SH-SY5Y (cell line): ENCODE results near the gene COL20A1.

ENCODE experiments used
- GATA2 ChIP-seq: IDR thresholded peaks from 2 replicates; pipeline ENCODE4 v1.6.1; 2011; ENCODE audit warnings: mild to moderate bottlenecking, low read depth, low read length
- GATA3 ChIP-seq: IDR thresholded peaks from 2 replicates; pipeline ENCODE4 v1.6.1; 2011; ENCODE audit warnings: low read depth, mild to moderate bottlenecking, low read length, moderate library complexity

The COL20A1 gene

DNA sequence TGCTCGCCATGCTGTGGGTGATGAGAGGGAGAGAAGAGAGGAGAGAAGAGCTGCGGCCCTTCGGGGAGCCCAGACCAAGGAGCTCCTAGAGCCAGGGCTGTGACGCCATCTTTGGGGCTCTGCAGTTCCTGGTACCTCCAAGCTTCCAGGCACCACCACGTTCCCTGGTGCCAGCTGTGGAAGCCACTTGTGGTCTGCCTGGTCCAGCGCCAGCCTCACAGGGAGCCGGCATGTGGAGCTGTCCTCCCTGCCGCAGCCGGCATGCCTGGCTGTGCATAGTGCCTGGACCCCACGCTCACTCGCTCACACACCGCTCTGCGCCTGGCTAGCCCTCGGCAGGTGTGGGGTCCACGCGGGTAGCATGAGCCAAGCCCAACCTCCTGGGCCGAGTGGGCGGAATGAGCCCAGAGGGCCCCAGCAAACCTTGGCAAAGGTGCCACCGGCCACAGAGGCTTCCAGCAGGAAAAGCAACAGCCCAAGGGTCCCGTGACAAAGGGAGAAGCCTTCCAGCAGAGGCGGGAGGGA lies 87.4 kb downstream of the COL20A1 start:
- TF ChIP-seq GATA3 (no peak), GATA2 (no peak)

GRCh38 chr20:63381781-63382431 lies 88.9 kb downstream of the COL20A1 start:
- no peak for TF ChIP-seq GATA2

- TF ChIP-seq GATA2 (no peak), GATA3 (no peak)
These were observed 89.7 kb downstream of the COL20A1 start for GRCh38 chr20:63382551-63383300.

DNA sequence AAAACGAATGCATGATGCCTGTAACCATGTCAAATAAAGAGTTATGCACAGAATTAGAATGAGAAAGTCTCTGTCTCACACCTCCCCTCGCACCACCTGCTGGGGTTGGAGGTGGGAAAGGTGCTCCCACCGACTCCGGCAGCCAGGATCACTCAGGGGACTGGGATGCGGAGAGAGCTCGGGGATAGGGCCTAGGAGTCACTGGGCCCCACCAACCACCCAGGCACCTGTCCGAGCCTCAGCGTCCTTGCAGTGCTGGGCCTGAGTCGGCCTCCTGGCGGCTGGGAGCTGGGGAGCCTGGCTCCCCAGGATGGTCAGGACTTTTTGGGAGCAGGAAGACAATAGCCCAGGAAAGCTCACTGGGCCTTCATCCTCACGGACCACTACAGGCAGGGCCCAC lies 90.6 kb downstream of the COL20A1 start:
- TF ChIP-seq GATA2 (no peak), GATA3 (no peak)

DNA sequence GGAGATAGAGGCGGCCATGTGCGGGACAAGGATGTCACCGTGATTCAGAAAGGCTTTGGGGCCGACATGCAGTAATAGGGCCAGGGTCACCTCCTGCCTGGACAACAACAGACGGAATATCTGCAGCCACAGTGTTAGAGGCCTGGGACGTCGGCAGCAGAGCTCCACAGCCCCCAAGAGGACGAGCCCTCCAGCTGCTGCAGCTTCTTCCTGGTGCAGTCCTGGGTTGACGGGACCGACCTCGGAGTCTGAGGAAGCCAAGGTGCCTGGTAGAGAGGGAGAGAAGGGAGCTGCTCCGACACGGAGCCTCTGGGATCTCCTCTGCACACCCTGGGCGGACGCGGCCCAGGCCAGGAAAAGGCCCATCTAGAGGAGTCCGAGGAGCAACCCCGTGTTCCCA lies 91.3 kb downstream of the COL20A1 start:
- TF ChIP-seq GATA2 (no peak), GATA3 (no peak)
